GM12878 (cell line): ENCODE results near the gene RAI14.

ENCODE experiments used
- EZH2 ChIP-seq: IDR thresholded peaks from 2 replicates; pipeline ENCODE4 v1.6.1; 2012; ENCODE audit warnings: low read depth, mild to moderate bottlenecking, control low read depth, inconsistent platforms, low read length, borderline replicate concordance; ENCODE audit not compliant: control insufficient read depth
- JUNB ChIP-seq: IDR thresholded peaks from 2 replicates; pipeline ENCODE4 v1.6.1; 2016; ENCODE audit warnings: antibody characterized with exemption, mild to moderate bottlenecking
- POLR2A ChIP-seq: IDR thresholded peaks from 2 replicates; pipeline ENCODE4 v1.6.1; 2011; ENCODE audit warnings: low read depth, mild to moderate bottlenecking, low read length
- RAD21 ChIP-seq: IDR thresholded peaks from 2 replicates; pipeline ENCODE4 v1.6.1; 2011; ENCODE audit warnings: mild to moderate bottlenecking, low read depth, low read length, moderate library complexity; ENCODE audit not compliant: insufficient read depth
- ZNF24 ChIP-seq: fragments of 450-650 bp; IDR thresholded peaks from 2 replicates; pipeline ENCODE4 v1.6.1; 2017; ENCODE audit warnings: antibody characterized with exemption, mild to moderate bottlenecking
- TF ChIP-seq, protein P1 (sequence below), 3 experiments: IDR thresholded peaks in 2 of 3; conservative IDR thresholded peaks in 1 of 3; 2 replicates each; pipeline ENCODE4 v1.5.1; 2011; ENCODE audit warnings: low read depth in 3 of 3, low read length in 3 of 3, mild to moderate bottlenecking in 3 of 3, control low read depth in 2 of 3, moderate library complexity in 2 of 3, inconsistent platforms in 1 of 3, mixed read lengths in 1 of 3; ENCODE audit not compliant: control insufficient read depth in 2 of 3, insufficient read depth in 1 of 3; ENCODE audit errors: extremely low read depth in 1 of 3

- no peak for TF ChIP-seq EZH2
- no peak for TF ChIP-seq POLR2A
- no peak for TF ChIP-seq RAD21
- TF ChIP-seq, protein P1, sequence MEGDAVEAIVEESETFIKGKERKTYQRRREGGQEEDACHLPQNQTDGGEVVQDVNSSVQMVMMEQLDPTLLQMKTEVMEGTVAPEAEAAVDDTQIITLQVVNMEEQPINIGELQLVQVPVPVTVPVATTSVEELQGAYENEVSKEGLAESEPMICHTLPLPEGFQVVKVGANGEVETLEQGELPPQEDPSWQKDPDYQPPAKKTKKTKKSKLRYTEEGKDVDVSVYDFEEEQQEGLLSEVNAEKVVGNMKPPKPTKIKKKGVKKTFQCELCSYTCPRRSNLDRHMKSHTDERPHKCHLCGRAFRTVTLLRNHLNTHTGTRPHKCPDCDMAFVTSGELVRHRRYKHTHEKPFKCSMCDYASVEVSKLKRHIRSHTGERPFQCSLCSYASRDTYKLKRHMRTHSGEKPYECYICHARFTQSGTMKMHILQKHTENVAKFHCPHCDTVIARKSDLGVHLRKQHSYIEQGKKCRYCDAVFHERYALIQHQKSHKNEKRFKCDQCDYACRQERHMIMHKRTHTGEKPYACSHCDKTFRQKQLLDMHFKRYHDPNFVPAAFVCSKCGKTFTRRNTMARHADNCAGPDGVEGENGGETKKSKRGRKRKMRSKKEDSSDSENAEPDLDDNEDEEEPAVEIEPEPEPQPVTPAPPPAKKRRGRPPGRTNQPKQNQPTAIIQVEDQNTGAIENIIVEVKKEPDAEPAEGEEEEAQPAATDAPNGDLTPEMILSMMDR (IDR thresholded peaks at IDR 0.05 in 2 of 3, conservative IDR thresholded peaks at IDR 0.05 in 1 of 3; ENCODE audit: control insufficient read depth in 2 of 3, extremely low read depth in 1 of 3, insufficient read depth in 1 of 3, low read depth in 3 of 3, low read length in 3 of 3), result no peak
- no peak for TF ChIP-seq ZNF24
- TF ChIP-seq JUNB, result no peak
These were observed 132.9 kb downstream of the RAI14 start for GRCh38 chr5:34789021-34789531.
